GM19025 (cell line): ENCODE measurements around the gene BICDL1.

Experiments used
- ATAC-seq: cut with Tn5 transposase; IDR thresholded peaks from one replicate; pipeline ENCODE4 v1.9.1; 2021; ENCODE audit warnings: mild to moderate bottlenecking, low read depth, moderate library complexity; ENCODE audit not compliant: unreplicated experiment

Gene BICDL1

GRCh38 chr12:120119271-120119973 lies 130.4 kb downstream of the BICDL1 start:
- ATAC-seq = no peak

- ATAC-seq = no peak
These were observed 132.3 kb downstream of the BICDL1 start for GRCh38 chr12:120121343-120121742.

- ATAC-seq = peak; percentile 31
These were observed 132.8 kb downstream of the BICDL1 start for GRCh38 chr12:120121766-120122293.

GRCh38 chr12:120125029-120125428 lies 136.0 kb downstream of the BICDL1 start:
- no peak for ATAC-seq

- ATAC-seq = no peak
These were observed 137.0 kb downstream of the BICDL1 start for GRCh38 chr12:120125792-120126634.

GRCh38 chr12:120126635-120127005 lies 137.6 kb downstream of the BICDL1 start:
- no peak for ATAC-seq

- no peak for ATAC-seq
These were observed 141.0 kb downstream of the BICDL1 start for GRCh38 chr12:120130011-120130410.

- ATAC-seq = no peak
These were observed 142.1 kb downstream of the BICDL1 start for GRCh38 chr12:120131116-120131515.

- no peak for ATAC-seq
These were observed 143.2 kb downstream of the BICDL1 start for GRCh38 chr12:120132054-120132836.

GRCh38 chr12:120132863-120133385 lies 143.9 kb downstream of the BICDL1 start:
- peak; percentile 93 for ATAC-seq

GRCh38 chr12:120134307-120134980 lies 145.4 kb downstream of the BICDL1 start:
- ATAC-seq = no peak

- no peak for ATAC-seq
These were observed 147.2 kb downstream of the BICDL1 start for GRCh38 chr12:120136093-120136770.

- no peak for ATAC-seq
These were observed 148.8 kb downstream of the BICDL1 start for GRCh38 chr12:120137833-120138232.

- ATAC-seq = no peak
These were observed 149.3 kb downstream of the BICDL1 start for GRCh38 chr12:120138366-120138765.

GRCh38 chr12:120139958-120140357 lies 150.9 kb downstream of the BICDL1 start:
- ATAC-seq = no peak

GRCh38 chr12:120140603-120141002 lies 151.6 kb downstream of the BICDL1 start:
- no peak for ATAC-seq

GRCh38 chr12:120141336-120141735 lies 152.3 kb downstream of the BICDL1 start:
- ATAC-seq = no peak

GRCh38 chr12:120142231-120142877 lies 153.3 kb downstream of the BICDL1 start:
- no peak for ATAC-seq
